ENCODE results near the gene EIF4EBP3.

Gene EIF4EBP3

GRCh38 chr5:140547508-140548299 lies at the start of gene EIF4EBP3:
Gene EIF4EBP3 (plus strand): TSS chr5:140547662. CDS start chr5:140547738, 76 bp downstream.
- DNase-seq = peak; percentile 84

DNA sequence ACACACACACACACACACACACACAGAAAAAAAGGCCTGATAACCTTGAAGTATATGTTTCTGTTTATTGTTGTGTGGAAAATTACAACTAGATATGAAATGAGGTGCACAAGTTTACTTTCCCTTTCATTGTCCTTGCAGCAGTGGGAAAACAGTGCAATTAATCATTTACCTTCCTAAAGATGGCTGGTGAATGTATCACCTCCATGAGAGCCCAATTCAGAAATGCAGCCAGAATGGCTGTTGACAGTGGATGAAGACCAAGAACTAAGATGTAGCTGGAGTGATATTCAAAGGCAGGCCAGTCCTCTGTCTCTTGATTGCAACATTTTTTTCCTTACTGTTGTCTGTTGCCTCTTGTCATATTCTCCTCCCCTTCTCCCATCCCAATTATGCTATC lies 49.6 kb upstream of the EIF4EBP3 start:
- DNase-seq = no peak

DNA sequence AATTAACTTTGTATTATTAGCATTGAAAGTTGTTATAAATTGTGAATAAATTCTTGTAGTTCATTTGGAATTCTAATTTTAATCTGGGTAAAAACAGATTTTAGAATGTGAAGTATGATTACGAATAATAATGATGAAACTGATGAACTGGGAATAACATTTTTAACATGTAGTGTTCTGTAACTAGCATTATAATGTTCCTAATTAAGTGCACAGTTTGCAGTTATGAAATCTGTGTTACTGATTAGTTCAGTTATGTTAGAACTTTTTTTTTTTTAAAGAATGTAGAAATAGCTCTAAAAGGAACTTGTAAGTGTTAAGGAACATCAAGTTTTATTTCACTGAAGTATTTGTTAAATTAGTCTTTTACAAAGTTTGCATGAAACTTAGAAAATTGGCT lies 48.9 kb upstream of the EIF4EBP3 start:
- no peak for DNase-seq

- no peak for DNase-seq
Observed at GRCh38 chr5:140502834-140503233, 44.6 kb upstream of the EIF4EBP3 start.

GRCh38 chr5:140509898-140510297 lies 37.6 kb upstream of the EIF4EBP3 start:
- no peak for DNase-seq

- no peak for DNase-seq
Observed at GRCh38 chr5:140513124-140513523, 34.3 kb upstream of the EIF4EBP3 start.

DNA sequence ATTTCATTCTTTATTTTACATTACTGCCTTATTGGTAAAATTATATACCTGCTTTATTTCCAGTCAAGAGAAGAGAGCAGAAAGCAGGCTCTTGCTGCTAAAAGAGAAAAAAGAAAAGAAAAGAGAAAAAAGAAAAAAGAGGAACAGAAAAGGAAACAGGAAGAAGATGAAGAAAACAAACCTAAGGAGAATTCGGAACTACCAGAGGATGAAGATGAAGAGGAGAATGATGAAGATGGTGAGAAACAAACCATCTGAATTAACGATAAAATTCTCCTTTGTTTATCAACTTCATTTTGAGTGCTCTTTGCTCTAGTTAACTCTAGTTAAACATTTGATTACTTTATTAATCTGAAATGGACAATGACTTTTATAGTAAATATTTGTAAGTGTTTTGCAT lies 23.5 kb upstream of the EIF4EBP3 start:
- no peak for DNase-seq

- DNase-seq = no peak
Observed at GRCh38 chr5:140540227-140540626, 7.2 kb upstream of the EIF4EBP3 start.

- DNase-seq = no peak
Observed at GRCh38 chr5:140542972-140543371, 4.5 kb upstream of the EIF4EBP3 start.

GRCh38 chr5:140544986-140545385 lies 2.5 kb upstream of the EIF4EBP3 start:
- no peak for DNase-seq

DNA sequence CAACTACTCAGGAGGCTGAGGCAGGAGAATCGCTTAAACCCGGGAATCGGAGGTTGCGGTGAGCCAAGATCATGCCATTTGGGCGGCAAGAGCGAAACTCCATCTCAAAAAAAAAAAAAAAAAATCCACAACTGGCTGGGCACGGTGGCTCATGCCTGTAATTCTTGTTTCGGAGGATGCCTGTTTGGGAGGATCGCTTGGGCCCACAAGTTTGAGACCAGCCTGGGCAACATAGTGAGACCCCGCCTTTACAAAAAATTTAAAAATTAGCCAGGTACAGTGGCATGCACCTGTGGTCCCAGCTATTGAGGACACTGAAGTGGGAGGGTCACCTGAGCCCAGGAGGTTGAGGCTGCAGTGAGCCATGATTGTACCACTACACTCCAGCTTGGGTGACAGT lies 1.9 kb upstream of the EIF4EBP3 start:
- DNase-seq = no peak

- DNase-seq = no peak
Observed at GRCh38 chr5:140546851-140547507, 483 bp upstream of the EIF4EBP3 start.

GRCh38 chr5:140548300-140548688 lies 832 bp downstream of the EIF4EBP3 start:
- DNase-seq = no peak

DNA sequence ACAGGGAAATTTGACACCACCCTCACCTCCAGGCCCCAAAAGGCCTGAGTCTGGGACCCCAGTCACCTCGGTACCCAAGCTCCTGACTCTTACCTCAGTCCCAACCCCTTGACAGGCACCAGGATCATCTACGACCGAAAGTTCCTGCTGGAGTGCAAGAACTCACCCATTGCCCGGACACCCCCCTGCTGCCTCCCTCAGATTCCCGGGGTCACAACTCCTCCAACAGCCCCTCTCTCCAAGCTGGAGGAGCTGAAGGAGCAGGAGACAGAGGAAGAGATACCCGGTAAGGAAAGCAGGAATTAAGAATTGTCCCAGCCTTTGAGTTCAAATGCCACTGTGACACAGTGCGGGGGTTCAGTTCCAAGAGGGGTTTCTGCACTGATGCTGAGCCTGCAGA lies 1.3 kb downstream of the EIF4EBP3 start:
- DNase-seq = no peak

GRCh38 chr5:140549237-140550144 lies 2.0 kb downstream of the EIF4EBP3 start:
- no peak for DNase-seq

DNA sequence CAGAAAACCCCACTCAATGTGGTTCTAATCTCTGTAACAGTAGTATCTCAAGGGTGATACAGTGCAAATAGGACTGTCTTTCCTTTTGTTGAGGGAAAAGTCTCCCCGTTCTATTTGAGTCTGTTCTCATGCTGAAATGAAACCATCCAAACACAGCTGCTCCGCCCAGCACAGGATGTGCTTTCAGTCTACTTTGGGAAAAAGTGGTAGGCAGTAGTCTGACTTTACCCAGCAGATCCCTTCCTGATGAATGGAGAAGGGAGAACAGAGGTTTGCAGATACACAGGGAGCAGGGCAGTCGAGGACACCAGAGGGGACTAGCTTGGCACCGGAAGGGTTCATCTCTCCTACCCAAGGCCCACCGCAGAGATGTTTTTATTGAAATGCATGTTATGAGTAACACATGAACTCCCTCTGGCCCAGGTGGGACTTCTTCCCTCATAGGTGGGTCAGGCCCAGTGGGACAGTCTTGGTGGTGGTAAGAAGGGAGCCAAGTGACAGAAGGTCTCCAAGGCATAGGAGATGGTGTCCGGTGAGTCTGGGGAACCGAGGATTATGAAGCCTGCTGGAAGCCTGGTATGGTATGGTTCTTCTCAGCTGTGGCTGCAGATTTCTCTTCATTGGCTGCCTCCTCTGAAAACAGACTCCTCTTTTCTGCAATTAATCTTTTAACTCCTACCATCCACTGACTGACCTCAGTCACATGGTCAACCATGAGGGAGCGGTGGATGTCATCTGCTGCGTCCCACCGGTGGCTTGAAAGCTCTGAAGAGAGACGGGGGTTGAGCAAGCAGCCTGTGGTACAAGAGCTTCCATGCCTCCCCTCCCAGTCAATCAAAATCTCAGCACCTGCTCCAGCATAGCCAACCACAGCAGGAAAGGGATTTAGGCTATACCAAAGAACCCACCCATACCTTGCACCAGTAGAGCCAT lies 3.0 kb downstream of the EIF4EBP3 start:
- no peak for DNase-seq

DNA sequence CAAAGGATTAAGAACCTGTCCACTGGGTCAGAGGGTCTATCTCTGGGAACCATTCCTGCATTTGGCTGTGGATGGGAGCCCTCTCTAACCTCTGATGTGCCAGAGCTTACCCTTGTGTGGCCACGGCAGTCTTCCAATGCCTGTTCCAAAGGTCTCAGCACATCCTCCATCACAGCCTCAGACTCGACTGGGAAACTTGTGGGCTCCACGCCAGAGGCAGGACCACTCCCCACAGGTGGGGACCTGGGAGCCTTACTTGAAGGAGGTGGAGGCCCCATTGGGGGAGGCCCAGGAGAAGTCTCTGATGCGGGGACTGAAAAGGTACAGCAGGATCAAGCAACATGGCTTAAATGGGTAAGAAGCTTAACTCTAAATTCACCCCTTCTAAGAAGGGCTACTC lies 4.4 kb downstream of the EIF4EBP3 start:
- DNase-seq = no peak

DNA sequence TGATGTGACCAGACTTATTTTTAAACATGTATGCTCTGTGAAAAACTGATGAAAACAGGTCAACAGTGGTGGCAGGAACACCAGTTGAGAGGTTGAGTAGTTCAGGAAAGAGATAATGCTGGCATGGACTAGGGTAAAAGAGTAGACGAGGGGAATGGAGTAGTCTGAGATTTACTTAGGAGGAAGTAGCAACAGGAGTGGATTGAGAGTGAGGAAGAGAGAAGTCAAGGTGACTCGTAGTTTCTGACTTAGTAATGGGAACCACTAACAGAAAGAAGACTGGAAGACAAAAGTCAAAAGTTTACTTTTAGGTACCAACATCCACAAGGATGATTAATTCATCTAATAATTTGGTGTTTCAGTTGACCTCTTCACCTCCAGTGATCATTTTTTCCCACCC lies 6.2 kb downstream of the EIF4EBP3 start:
- no peak for DNase-seq

DNA sequence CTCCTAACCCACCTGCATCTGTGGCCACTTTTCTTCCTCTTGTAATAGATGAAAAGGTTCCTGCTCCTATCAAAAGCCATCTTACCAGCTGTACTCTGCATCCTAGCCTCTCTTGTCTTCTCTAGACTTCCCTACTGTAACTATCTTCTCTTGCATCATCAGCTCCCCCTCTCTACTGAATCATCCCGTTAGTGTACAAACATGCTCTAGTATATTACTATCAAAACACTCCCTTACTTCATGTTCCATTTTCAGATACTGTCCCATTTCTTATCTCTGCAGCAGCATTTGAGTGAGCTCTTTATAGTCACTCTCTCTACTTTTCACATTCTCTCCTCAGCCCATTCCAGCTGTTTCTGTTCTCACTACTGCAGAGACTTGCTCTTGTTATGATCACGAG lies 7.0 kb downstream of the EIF4EBP3 start:
- DNase-seq = no peak

- DNase-seq = no peak
Observed at GRCh38 chr5:140555747-140556312, 8.4 kb downstream of the EIF4EBP3 start.

- no peak for DNase-seq
Observed at GRCh38 chr5:140556438-140556837, 9.0 kb downstream of the EIF4EBP3 start.
